ENCODE data around the gene FOXA2.
A peak's percentile ranks its signal among the peaks of the same experiment; 100 is the strongest.

Gene FOXA2

DNA sequence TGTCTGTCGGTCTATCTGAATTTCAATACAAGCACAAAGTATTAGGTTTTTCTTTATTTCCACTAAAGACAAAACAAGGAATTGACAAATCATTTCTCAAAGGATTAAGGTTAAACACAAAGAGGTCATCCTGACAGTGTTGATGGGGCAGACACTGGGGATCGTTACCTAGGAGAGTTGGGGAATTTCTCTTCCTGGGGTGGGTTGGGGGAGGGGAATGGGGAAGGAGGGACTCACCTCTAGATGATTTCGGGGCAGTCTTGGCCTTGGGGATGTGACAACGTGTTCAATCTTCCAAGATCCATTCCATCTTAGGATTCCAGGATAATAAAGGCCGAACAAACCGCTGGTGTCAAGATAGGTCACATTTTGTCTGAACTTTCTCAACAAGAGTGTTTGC is 35.4 kb upstream of the FOXA2 start:
- no peak for DNase-seq (ENCODE audit: low read depth, low spot score)
- Histone ChIP-seq H3K4me1 (ENCODE audit: insufficient read depth, insufficient read length) (no peaks in the 10 kb centered on the region), H3K9me3 (ENCODE audit: insufficient read depth, low read length) (no peaks in the 10 kb centered on the region), H3K9ac (ENCODE audit: insufficient read length, low read depth) (no peak overlapping the region), H3K4me3 (ENCODE audit: insufficient read length, low read depth) (no peak overlapping the region), H3K36me3 (ENCODE audit: insufficient read depth, insufficient read length, low read length) (no peaks in the 10 kb centered on the region), H3K27me3 (ENCODE audit: insufficient read depth, insufficient read length) (no peaks in the 10 kb centered on the region)
- TF ChIP-seq ZNF274 (IDR thresholded peaks at IDR 0.05; ENCODE audit: low read depth, low read length) = no peak
- TF ChIP-seq YY1 (IDR thresholded peaks at IDR 0.05; ENCODE audit: insufficient read depth, insufficient read length) = no peak

DNA sequence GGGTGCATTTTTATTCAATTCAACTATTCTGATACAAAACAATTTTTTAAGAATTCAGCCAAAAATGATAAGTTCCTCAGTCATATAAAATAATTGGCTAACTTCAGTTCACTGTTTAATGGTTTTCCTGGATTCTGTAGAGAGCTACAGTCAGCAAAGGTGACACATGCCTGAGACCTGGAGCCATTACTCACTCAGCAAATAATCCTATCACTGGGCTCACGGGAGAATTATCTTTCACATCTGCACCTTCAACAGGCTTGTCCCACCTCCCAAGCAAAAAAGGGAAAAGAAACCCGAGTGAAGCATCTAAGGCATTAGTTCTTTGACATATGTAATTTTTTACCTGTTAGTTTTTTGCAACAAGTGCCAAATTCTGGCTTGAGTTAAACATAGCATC is 34.9 kb upstream of the FOXA2 start:
- Histone ChIP-seq H3K9me3 (ENCODE audit: insufficient read depth, low read length) (no peaks in the 10 kb centered on the region), H3K27me3 (ENCODE audit: insufficient read depth, insufficient read length) (no peaks in the 10 kb centered on the region), H3K9ac (ENCODE audit: insufficient read length, low read depth) (no peak overlapping the region), H3K4me3 (ENCODE audit: insufficient read length, low read depth) (no peak overlapping the region), H3K36me3 (ENCODE audit: insufficient read depth, insufficient read length, low read length) (no peaks in the 10 kb centered on the region), H3K4me1 (ENCODE audit: insufficient read depth, insufficient read length) (no peaks in the 10 kb centered on the region)
- DNase-seq (ENCODE audit: low read depth, low spot score) = no peak
- TF ChIP-seq ZNF274 (IDR thresholded peaks at IDR 0.05; ENCODE audit: low read depth, low read length) (no peak), YY1 (IDR thresholded peaks at IDR 0.05; ENCODE audit: insufficient read depth, insufficient read length) (no peak), SUZ12 (IDR thresholded peaks at IDR 0.05; ENCODE audit: extremely low read depth, insufficient read depth, insufficient read length) (no peak)

DNA sequence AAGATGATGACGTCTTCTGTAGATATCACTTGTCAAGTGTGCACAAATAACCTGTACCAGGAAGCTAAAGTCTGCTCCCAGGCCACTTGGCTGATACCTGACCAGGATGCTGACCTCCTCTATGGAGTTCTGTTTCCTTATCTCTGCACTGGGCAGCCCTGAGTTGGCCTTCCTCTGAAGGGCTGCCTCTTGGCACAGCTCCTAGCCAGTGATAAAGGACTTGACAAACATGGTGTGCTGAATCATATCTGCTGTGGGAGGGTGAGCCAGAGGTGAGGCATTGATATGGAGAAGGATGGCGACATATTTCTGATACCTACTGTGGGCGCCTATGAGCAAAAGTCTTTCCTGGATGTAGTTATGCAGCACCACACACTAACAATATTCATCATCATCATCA is 32.8 kb upstream of the FOXA2 start:
- no peak for TF ChIP-seq ZNF274 (IDR thresholded peaks at IDR 0.05; ENCODE audit: low read depth, low read length)
- TF ChIP-seq YY1 (IDR thresholded peaks at IDR 0.05; ENCODE audit: insufficient read depth, insufficient read length) = no peak
- no peak for TF ChIP-seq SUZ12 (IDR thresholded peaks at IDR 0.05; ENCODE audit: extremely low read depth, insufficient read depth, insufficient read length)
- no peaks in the 10 kb centered on the region for H3K27me3 ChIP-seq (ENCODE audit: insufficient read depth, insufficient read length)
- H3K36me3 ChIP-seq (ENCODE audit: insufficient read depth, insufficient read length, low read length) = no peaks in the 10 kb centered on the region
- no peak for DNase-seq (ENCODE audit: low read depth, low spot score)
- H3K9ac ChIP-seq (ENCODE audit: insufficient read length, low read depth) = no peak overlapping the region
- no peaks in the 10 kb centered on the region; the same call in 1 of the 2 replicates for H3K9me3 ChIP-seq (ENCODE audit: insufficient read depth, low read length)
- no peak overlapping the region for H3K4me3 ChIP-seq (ENCODE audit: insufficient read length, low read depth)
- H3K4me1 ChIP-seq (ENCODE audit: insufficient read depth, insufficient read length) = no peaks in the 10 kb centered on the region

DNA sequence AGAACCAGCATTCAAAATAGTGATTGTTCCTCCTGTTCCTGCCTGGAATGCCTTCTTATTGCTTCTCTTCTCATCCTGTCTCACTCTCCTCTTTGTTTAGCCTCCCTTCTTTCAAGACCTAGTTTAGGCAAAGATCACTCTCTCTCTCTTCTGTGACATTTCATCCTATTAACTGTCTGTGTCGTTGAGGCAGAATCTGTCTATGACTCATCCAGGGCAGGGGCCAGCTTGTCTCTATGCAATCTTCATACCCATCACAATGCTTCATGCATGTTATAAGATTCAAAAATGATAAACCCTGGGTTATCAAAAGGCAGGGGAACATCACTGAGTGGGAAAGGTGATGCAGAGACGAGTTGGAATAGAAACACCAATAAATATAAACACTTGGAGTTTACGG is 32.2 kb upstream of the FOXA2 start:
- Histone ChIP-seq H3K4me3 (ENCODE audit: insufficient read length, low read depth) (no peak overlapping the region), H3K9me3 (ENCODE audit: insufficient read depth, low read length) (no peaks in the 10 kb centered on the region; the same call in 1 of the 2 replicates), H3K9ac (ENCODE audit: insufficient read length, low read depth) (no peak overlapping the region), H3K4me1 (ENCODE audit: insufficient read depth, insufficient read length) (no peaks in the 10 kb centered on the region), H3K27me3 (ENCODE audit: insufficient read depth, insufficient read length) (no peaks in the 10 kb centered on the region), H3K36me3 (ENCODE audit: insufficient read depth, insufficient read length, low read length) (no peaks in the 10 kb centered on the region)
- TF ChIP-seq ZNF274 (IDR thresholded peaks at IDR 0.05; ENCODE audit: low read depth, low read length) (no peak), YY1 (IDR thresholded peaks at IDR 0.05; ENCODE audit: insufficient read depth, insufficient read length) (no peak), SUZ12 (IDR thresholded peaks at IDR 0.05; ENCODE audit: extremely low read depth, insufficient read depth, insufficient read length) (no peak)
- no peak for DNase-seq (ENCODE audit: low read depth, low spot score)

DNA sequence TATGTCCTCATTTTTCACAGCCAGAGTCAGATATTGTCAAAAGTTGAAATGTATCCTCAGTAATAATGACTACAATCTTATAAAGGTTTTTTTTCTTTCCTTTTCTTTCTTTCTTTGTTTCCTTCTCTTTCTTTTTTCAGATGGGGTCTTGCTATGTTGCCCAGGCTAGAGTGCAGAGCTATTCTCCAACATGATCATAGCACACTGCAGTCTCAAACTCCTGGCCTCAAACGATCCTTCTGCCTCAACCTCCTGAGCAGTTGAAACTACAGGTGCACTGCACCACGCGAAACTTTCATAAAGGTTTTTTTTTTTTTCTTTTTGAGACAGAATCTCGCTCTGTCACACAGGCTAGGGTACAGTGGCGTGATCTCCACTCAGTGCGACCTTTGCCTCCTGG is 31.1 kb upstream of the FOXA2 start:
- Histone ChIP-seq H3K4me3 (ENCODE audit: insufficient read length, low read depth) (no peak overlapping the region), H3K4me1 (ENCODE audit: insufficient read depth, insufficient read length) (no peaks in the 10 kb centered on the region), H3K27me3 (ENCODE audit: insufficient read depth, insufficient read length) (no peaks in the 10 kb centered on the region), H3K9me3 (ENCODE audit: insufficient read depth, low read length) (no peaks in the 10 kb centered on the region; the same call in 1 of the 2 replicates), H3K9ac (ENCODE audit: insufficient read length, low read depth) (no peak overlapping the region), H3K36me3 (ENCODE audit: insufficient read depth, insufficient read length, low read length) (no peaks in the 10 kb centered on the region)
- DNase-seq (ENCODE audit: low read depth, low spot score) = no peak
- no peak for TF ChIP-seq ZNF274 (IDR thresholded peaks at IDR 0.05; ENCODE audit: low read depth, low read length)
- no peak for TF ChIP-seq YY1 (IDR thresholded peaks at IDR 0.05; ENCODE audit: insufficient read depth, insufficient read length)
- TF ChIP-seq SUZ12 (IDR thresholded peaks at IDR 0.05; ENCODE audit: extremely low read depth, insufficient read depth, insufficient read length) = no peak

DNA sequence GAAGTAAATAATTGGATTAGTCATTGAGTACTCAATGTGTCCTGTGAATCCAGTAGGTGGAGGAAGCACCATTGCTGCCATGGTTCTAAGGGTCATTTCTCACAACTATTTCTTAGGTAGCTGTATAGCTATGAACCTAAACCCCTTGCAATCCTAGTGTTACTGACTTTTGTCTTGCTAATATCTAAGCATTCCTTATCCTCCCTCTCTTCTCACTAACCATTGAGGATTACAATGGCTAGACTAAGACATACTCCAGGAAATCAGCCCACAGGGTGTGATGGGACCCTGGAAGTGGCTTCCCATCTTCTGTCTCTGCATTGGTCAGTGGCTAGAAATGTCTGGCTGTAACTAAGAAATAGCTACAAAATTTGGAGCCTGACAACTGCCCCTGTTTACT is 27.3 kb upstream of the FOXA2 start:
- DNase-seq (ENCODE audit: low read depth, low spot score) = peak; percentile 33

DNA sequence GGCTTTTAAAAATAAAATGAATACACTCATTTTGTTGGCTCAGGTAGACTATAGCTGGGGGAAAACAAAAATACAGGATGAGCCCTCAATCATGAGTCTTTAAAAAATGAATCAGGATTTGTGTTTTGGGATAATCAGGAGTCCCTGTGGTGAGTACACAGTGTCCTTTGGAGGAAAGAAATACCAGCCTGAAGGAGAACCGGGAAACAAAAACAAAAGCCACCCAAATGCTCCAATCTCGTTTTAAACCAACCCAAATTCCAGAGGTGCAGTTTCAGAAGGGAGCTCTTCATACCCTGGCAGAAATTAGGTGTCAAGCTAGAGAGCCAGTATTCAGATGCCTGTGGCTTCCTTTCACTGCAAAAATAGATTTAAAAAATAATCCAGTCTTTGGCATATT is 23.3 kb upstream of the FOXA2 start:
- no peaks in the 10 kb centered on the region for H3K4me1 ChIP-seq (ENCODE audit: insufficient read depth, insufficient read length)
- H3K36me3 ChIP-seq (ENCODE audit: insufficient read depth, insufficient read length, low read length) = no peaks in the 10 kb centered on the region
- H3K4me3 ChIP-seq (ENCODE audit: insufficient read length, low read depth) = no peak overlapping the region
- DNase-seq (ENCODE audit: low read depth, low spot score) = no peak
- no peaks in the 10 kb centered on the region for H3K27me3 ChIP-seq (ENCODE audit: insufficient read depth, insufficient read length)
- no peaks in the 10 kb centered on the region; the same call in 1 of the 2 replicates for H3K9me3 ChIP-seq (ENCODE audit: insufficient read depth, low read length)
- TF ChIP-seq YY1 (IDR thresholded peaks at IDR 0.05; ENCODE audit: insufficient read depth, insufficient read length) = no peak
- no peak for TF ChIP-seq SUZ12 (IDR thresholded peaks at IDR 0.05; ENCODE audit: extremely low read depth, insufficient read depth, insufficient read length)
- no peak for TF ChIP-seq ZNF274 (IDR thresholded peaks at IDR 0.05; ENCODE audit: low read depth, low read length)
- no peak overlapping the region for H3K9ac ChIP-seq (ENCODE audit: insufficient read length, low read depth)

More for the DNA sequence above, 27.3 kb upstream of the FOXA2 start:
- Histone ChIP-seq H3K4me1 (ENCODE audit: insufficient read depth, insufficient read length) (no peaks in the 10 kb centered on the region), H3K9me3 (ENCODE audit: insufficient read depth, low read length) (no peaks in the 10 kb centered on the region; the same call in 1 of the 2 replicates), H3K36me3 (ENCODE audit: insufficient read depth, insufficient read length, low read length) (no peaks in the 10 kb centered on the region), H3K27me3 (ENCODE audit: insufficient read depth, insufficient read length) (no peaks in the 10 kb centered on the region), H3K9ac (ENCODE audit: insufficient read length, low read depth) (no peak overlapping the region), H3K4me3 (ENCODE audit: insufficient read length, low read depth) (no peak overlapping the region)
- TF ChIP-seq ZNF274 (IDR thresholded peaks at IDR 0.05; ENCODE audit: low read depth, low read length) = no peak
- TF ChIP-seq SUZ12 (IDR thresholded peaks at IDR 0.05; ENCODE audit: extremely low read depth, insufficient read depth, insufficient read length) = no peak
- no peak for TF ChIP-seq YY1 (IDR thresholded peaks at IDR 0.05; ENCODE audit: insufficient read depth, insufficient read length)

DNA sequence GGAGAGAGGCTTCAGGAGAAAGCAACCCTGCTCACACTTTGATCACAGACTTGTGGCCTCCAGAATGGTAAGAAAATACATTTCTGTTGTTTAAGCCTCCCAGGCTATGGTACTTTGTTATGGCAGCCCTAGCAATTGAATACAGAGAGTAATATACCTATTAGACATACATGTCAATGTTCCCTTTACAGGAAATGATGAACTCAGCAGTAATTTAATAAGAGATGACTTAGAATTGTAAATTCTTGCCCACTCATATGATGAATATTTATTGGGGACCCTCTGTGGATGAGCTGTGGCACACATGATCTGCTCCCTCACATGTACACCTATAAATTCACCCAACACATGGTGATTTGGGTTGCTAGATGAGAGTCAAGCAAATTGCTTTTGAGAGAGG is 20.4 kb upstream of the FOXA2 start:
- Histone ChIP-seq H3K4me1 (ENCODE audit: insufficient read depth, insufficient read length) (no peaks in the 10 kb centered on the region), H3K27me3 (ENCODE audit: insufficient read depth, insufficient read length) (no peaks in the 10 kb centered on the region), H3K4me3 (ENCODE audit: insufficient read length, low read depth) (no peak overlapping the region), H3K36me3 (ENCODE audit: insufficient read depth, insufficient read length, low read length) (no peaks in the 10 kb centered on the region), H3K9ac (ENCODE audit: insufficient read length, low read depth) (no peak overlapping the region), H3K9me3 (ENCODE audit: insufficient read depth, low read length) (no peaks in the 10 kb centered on the region)
- no peak for TF ChIP-seq YY1 (IDR thresholded peaks at IDR 0.05; ENCODE audit: insufficient read depth, insufficient read length)
- TF ChIP-seq ZNF274 (IDR thresholded peaks at IDR 0.05; ENCODE audit: low read depth, low read length) = no peak
- no peak for TF ChIP-seq SUZ12 (IDR thresholded peaks at IDR 0.05; ENCODE audit: extremely low read depth, insufficient read depth, insufficient read length)
- DNase-seq (ENCODE audit: low read depth, low spot score) = no peak

Data from NT2/D1 (cell line).